HG02763 (cell line): Measurements from ENCODE around the gene BLZF1.
A peak's percentile ranks its signal among the peaks of the same experiment; 100 is the strongest.
"Not testable (repeated sequence)": the region's sequence is repeated elsewhere in the genome, so short reads cannot be mapped to it uniquely, and the experiment has no call there.

Source experiments
- ATAC-seq: cut with Tn5 transposase; IDR thresholded peaks from one replicate; pipeline ENCODE4 v1.9.1; 2021; ENCODE audit warnings: mild to moderate bottlenecking, moderate library complexity; ENCODE audit not compliant: unreplicated experiment

Gene BLZF1, protein sequence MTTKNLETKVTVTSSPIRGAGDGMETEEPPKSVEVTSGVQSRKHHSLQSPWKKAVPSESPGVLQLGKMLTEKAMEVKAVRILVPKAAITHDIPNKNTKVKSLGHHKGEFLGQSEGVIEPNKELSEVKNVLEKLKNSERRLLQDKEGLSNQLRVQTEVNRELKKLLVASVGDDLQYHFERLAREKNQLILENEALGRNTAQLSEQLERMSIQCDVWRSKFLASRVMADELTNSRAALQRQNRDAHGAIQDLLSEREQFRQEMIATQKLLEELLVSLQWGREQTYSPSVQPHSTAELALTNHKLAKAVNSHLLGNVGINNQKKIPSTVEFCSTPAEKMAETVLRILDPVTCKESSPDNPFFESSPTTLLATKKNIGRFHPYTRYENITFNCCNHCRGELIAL

DNA sequence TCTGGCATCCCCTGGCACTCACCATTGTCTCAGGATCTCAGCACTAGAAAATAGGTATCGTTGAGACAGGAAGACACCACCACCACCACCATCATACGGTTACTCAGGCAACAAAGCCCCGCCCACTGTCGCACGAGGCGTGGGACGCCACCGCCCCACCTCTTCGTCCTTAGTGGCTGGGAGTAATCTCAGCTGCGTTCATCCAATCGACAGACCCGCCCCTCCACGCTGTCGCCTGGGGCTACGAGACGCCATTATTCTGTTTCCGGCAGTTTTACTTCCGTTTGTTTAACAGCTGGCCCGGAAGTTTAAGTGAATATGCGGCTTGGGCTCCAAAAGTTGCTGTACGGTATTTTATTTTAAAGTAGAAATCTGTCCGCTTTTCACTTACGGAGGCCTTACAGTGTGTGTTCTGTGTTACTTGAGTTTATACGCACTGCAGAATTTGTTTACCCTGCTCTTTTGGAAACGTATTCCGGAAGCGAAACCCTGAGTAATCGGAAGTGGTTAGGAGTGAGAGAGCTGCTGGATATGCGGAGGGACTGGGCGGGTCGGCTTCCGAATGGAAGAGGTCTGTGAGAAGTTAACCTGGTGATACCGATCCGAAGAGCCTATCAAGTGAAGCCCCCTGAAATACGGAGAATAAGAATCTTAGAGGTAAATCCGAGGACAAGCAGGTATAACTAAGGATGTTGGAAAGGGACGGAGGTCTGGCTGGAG lies at the start of gene BLZF1, which contains the start of gene NME7:
TSS of gene BLZF1 (plus strand) at position 510 of the 720 bp plus-strand sequence. CDS start 1,328 bp downstream, outside the sequence.
TSS of gene NME7 (minus strand) at position 112 of the 720 bp plus-strand sequence. CDS start at position 25, 87 bp downstream.
- peak; percentile 96 for ATAC-seq

DNA sequence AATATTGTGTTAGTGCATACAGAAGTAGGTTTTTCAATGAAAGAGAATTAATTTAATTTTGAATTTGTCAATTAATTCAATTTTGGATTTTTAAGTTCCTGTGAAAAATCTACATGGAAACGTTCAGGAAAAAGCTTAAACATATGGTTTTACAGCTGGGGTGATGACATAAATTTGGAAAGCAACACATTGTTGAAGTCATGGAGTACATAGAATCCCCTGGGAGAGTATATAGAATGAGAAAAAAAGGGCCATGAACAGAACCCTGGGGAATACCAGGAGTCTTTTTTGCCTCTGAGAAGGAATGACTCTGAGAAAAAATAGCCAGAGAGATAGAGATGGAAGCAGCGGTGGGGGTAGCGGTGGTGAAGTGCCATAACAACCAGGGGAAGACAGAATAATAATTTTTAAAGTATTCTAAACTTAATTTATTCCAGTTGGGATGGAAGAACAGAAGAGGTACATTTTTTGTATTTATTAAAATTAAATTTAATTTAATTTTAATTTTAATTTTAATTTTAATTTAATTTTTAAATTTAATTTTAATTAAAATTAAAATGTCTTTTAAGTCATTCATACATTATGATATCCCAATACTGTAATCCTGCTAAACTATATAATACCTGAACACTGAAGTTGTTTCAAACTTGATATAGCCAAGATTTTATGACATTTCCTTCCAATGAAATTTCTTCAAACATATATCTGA lies 49.3 kb upstream of the BLZF1 start:
- no peak for ATAC-seq

DNA sequence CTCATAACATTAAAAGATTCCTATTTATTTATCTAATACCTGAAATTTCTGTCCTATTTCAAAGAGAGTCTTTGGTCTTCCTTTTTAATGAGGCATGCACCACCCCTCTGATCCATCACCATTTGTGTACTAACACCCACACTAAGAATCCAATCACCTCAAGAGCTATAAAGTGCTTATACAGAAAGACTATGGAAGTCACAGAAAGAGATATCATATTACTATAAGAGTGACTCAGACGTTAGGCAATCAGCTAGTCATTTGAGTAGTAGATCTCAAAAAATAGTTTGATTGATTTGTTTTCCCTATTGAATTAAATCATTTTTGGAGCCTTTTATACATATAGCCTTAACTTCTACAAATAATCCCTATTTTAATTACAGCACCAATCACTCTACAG lies 46.5 kb upstream of the BLZF1 start:
- no peak for ATAC-seq

DNA sequence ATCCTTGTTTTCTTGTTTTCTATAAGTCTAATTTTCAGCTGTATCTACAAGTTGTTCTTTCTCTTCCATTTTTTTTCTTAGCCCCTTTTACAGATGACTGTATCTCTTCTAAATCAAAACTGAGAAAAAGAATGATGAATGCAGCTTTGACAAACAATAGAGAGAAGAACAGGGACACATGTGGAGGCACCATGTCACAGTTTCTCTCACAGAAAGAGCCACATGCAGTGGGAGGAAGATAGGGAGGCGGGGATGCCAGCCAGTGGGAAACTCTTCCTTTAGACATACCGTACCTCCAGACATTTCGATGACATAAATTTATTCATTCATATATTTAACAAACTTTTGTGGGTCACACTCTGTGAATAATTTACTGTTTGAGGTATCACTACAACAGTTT lies 45.9 kb upstream of the BLZF1 start:
- no peak for ATAC-seq

DNA sequence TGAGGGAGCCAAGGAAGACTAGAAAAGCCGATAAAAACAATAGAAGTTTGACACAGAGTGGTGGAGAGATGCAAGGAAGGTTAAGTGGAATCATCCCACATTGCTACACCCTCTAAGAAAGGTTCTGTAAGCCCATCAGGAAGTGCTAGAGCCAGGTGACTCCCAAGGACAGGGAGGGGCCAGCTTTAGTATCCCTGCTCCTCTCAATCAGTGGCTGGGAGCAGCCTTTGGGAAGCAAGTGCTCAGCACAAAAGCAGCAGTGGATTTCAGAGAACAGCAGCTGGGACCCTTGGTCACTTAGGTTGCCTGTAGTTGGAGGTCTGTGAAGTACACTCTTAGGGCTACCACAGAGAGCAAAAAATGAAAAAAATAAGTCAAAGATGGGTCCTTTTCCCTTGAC lies 42.9 kb upstream of the BLZF1 start:
- ATAC-seq, result no peak

DNA sequence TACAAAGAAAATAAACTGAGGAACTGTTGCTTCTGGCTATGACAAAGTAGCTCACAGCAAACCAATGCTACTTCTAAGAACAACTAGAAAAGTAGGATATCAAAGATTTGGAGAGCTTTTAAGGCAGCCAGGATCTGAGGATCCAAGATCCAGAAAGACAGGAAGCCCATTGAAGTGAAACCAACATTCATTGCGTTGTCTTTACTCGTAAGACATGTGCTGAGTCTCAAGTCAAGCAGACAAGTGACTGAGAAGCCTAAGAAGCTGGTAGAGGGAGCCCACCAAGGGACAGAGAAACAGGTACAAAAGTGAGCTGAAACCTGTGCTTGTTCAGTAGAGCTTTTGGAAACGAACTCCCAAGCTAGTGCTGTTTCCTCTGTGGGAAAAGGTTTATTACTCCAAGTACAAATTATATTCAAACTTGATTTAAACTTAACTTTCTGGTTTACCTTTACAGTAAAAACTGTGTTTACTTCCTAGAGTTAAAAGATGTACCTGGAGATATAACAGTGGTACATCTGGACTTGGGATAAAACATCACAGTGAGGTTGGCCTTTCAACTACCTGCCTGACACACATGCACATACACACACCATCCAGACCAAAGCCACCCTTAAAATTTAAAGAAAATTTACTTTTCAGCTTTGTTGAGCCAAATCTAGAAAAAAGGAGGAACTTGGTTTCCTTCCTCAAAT lies 41.6 kb upstream of the BLZF1 start:
- peak; percentile 33 for ATAC-seq

DNA sequence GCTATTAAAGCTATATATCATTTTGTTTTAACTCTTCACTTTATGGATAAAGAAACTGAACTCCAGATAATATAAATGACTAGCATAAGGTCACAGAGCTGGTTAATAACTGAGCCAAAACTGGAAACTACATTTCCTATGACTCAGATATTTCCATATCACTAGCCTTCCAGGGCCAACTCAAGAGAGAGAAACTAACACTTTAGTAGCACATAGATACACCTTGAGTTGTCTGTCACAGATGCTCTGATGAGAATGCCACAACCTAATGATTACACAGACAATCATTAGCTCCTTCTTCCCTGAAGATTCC lies 41.1 kb upstream of the BLZF1 start:
- peak; percentile 95 for ATAC-seq

DNA sequence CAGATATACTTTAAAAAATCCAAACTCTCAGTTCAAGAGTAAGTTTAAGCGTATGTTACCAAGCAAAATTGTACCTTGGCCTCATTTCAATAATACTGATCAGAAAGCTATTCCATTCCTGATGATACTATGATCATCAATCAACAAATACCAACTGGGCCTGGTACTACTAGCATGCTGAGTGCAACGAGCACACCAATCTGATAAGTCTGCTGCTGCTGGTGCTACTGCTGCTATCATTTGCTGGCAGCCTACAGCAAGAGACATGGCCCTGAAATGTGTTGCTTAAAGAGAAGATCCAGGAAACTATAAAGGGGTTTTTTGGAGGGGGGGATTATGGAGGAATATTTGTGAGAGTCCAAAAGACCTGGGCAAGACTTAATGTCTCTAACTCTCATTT lies 40.1 kb upstream of the BLZF1 start:
- no peak for ATAC-seq

DNA sequence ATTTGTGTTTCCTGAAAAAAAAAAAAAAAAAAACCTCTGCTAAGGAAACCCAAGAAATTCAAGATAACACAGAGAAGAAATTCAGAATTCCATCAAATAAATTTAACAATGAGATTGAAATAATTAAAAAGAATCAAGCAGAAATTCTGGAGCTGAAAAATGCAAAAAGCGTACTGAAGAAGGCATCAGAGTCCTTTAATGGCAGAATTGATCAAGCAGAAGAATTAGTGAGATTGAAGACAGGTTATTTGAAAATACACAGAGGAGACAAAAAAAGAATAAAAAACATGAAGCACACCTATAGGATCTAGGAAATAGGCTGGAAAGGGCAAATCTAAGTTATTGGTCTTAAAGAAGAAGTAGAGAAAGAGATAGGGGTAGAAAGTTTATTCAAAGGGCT lies 38.6 kb upstream of the BLZF1 start:
- no peak for ATAC-seq

DNA sequence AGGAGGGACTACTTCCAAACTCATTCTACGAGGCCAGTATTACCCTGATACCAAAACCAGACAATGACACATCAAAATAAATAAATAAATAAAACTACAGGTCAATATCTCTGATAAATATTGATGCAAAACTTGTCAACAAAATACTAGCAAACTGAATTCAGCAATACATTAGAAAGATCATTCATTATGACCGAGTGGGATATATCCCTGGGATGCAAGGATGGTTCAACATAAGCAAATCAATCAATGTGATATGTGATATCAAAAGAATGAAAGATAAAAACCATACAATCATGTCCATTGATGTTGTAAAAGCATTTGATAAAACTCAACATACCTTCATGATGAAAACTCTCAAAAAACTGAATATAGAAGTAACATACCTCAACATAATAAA lies 37.1 kb upstream of the BLZF1 start:
- ATAC-seq, result no peak

DNA sequence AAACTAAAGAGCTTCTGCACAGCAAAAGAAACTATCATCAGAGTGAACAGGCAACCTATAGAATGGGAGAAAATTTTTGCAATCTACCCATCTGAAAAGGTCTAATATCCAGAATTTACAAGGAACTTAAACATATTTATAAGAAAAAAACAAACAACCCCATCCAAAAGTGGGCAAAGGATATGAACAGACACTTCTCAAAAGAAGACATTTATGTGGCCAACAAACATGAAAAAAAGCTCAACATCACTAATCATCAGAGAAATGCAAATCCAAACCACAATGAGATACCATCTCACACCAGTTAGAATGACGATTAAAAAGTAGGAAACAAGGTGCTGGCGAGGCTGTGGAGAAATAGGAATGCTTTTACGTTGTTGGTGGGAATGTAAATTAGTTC lies 33.3 kb upstream of the BLZF1 start:
- ATAC-seq, result not testable (repeated sequence)

DNA sequence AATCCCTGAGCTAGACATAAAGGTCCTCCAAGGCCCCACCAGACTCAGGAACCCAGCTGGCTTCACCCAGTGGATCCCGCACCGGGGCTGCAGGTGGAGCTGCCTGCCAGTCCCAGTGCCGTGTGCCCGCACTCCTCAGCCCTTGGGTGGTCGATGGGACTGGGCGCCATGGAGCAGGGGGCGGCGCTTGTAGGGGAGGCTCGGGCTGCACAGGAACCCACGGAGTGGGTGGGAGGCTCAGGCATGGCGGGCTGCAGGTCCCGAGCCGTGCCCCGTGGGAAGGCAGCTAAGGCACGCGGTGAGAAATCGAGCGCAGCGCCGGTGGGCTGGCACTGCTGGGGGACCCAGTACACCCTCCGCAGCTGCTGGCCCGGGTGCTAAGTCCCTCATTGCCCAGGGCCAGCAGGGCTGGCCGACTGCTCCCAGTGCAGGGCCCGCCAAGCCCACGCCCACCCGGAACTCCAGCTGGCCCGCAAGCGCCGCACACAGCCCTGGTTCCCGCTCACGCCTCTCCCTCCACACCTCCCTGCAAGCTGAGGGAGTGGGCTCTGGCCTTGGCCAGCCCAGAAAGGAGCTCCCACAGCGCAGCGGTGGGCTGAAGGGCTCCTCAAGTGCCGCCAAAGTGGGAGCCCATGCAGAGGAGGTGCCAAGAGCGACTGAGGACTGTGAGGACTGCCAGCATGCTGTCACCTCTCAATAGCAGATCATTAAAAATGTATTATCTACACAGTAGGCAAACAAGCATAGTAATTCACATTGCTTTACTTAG lies 30.9 kb upstream of the BLZF1 start:
- not testable (repeated sequence) for ATAC-seq

DNA sequence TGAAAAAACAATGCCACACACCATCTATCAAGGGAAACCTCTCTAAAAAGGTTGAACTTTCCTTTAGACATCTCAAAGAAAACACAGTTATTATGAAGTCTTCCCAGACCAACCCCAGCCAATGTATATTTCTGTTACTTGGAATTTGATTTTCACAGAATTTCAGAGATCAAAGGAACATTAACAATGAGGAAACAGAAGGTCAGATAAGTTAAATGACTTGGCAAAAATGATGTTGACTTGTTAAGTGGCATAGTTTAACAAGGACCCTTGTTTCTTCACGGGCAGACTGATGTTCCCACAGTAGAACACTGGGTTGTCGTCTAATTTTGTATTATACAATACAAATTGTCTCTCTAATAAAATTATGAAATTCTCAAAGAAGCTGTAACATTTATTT lies 29.4 kb upstream of the BLZF1 start:
- ATAC-seq, result no peak

DNA sequence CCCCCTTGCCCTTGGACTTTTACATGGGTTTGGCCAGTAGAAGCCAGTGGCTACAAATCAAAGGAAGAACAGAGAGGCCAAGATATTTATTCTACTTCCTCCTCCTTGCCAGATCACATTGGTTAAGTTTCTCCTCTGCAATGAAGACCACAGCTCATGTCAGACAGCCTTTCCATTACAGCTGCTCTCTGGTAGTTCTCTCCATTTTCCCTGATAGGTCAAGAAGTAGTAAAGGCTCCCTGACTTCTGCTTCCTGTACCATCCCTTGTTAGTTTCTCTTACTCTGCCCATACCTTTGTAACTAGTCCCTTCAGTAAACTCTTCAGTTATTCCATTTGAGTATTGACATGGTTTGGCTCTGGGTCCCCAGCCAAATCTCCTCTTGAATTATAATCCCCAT lies 28.2 kb upstream of the BLZF1 start:
- ATAC-seq, result no peak

DNA sequence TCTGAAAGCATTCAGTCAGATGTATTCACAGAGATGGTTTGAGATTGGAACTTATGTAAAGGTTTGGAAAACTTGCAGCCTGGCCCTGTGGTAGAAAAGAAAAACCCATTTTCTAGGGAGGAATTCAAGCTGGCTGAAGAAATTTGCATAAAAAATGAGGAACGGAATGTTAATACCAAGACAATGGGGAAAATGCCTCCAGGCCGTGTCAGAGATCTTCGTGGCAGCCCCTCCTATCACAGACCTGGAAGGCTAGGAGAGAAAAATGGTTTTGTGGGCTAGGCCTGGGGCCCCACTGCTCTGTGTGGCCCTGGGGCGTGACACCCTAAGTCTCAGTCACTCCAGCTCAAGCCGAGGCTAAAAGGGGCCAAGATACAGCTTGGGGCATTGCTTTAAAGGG lies 27.1 kb upstream of the BLZF1 start:
- no peak for ATAC-seq

DNA sequence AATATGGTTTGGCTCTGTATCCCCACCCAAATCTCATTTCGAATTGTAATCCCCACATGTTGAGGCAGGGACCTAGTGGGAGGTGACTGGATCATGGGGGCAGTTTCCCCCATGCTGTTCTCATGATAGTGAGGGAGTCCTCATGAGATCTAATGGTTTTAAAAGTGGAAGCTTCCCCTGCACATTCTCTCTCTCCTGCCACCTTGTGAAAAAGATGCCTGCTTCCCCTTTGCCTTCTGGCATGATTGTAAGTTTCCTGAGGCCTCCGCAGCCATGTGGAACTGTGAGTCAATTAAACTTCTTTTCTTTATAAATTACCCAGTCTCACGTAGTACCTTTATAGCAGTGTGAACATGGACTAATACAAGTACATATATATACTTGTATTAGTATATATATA lies 25.9 kb upstream of the BLZF1 start:
- not testable (repeated sequence) for ATAC-seq

DNA sequence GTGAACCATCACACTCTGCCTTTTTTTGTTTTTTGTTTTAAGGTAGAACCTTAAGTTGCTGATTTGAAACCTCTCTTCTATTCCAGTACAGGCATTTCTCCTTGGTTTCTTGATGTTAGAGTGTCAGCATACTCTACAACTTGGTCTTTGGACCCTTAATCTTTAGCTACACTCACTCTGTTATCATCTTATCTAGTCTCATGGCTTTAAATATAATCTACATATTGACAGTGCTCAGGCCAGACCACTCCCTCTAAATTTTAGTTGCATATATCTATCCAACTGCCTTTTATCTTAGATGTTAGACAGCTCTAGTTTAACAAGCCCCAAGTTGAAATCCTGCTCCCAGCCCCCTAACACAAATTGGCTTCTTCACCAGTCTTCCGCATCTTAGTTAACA lies 22.5 kb upstream of the BLZF1 start:
- no peak for ATAC-seq

DNA sequence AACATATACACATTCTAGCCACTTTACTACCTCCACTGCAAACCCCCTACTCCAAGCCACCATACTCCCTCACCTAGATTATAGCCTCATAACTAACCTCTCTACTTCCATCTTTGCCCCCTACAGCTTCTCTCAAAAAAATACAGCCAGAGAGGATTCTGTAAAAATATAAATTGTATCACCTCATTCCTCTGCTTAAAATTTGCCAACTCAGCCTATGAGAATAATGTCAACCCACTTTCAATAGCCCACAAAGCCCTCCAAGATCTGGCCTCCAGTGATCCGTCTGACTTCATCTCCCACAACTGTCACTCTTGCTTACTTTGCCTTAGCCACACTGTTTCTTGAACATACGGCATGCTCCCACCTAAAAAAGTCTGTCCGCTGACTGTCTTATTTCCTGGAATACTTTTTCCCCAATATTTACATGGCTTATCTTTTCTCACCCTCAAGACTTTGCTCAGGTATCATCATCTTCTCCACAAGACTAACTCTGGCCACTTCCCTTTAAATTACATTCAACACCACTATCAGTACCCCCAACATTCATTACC lies 21.9 kb upstream of the BLZF1 start:
- no peak for ATAC-seq

DNA sequence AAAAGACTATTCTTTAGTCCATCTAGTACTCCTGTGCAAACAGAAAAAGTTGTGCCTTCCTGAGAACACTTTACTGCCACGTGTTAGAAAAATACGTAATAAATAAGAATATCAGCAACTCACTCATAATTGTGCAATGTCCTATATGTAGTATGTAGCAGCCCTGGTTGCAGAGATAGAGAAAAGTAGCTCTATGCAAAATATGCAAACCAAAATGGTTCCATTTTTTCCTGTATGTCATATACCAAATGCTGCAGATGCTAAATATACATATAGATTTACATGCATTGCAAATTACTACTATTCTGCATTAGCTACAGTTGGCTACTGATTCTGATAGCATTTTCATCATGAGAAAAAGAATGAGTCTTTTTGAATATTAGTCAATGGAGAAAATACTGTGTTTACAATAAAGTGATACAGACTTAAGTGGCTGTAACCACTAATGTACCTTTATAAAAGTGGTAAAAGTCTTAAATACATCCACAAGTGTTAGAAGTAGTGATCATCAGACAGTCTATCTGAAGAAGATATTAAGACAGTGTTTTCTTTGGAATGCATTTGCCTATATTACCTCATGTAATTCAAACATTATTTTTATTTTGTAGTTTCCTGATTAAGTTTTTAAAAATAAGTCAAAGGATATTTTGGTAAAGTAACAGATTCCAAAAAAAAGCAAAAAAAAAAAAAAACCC lies 20.2 kb upstream of the BLZF1 start:
- ATAC-seq, result no peak
